WI38 (cell line): Measurements from ENCODE around the gene FLAD1.

Experiments used
- H3K4me3 ChIP-seq: 2 replicates; pipeline ENCODE4 v1.5.1; 2011; ENCODE audit warnings: low read depth, mild to moderate bottlenecking, control low read depth, low read length
- TF ChIP-seq, protein P1 (sequence below): IDR thresholded peaks from 2 replicates; pipeline ENCODE4 v1.5.1; 2012; ENCODE audit warnings: low read depth, mild to moderate bottlenecking, control low read depth, low read length

FLAD1 gene

GRCh38 chr1:154982897-154983648 is at the start of gene FLAD1:
Gene FLAD1, plus strand, starts transcription at chr1:154983344. Its CDS starts 351 bp downstream, at chr1:154983695.
- TF ChIP-seq, protein P1, sequence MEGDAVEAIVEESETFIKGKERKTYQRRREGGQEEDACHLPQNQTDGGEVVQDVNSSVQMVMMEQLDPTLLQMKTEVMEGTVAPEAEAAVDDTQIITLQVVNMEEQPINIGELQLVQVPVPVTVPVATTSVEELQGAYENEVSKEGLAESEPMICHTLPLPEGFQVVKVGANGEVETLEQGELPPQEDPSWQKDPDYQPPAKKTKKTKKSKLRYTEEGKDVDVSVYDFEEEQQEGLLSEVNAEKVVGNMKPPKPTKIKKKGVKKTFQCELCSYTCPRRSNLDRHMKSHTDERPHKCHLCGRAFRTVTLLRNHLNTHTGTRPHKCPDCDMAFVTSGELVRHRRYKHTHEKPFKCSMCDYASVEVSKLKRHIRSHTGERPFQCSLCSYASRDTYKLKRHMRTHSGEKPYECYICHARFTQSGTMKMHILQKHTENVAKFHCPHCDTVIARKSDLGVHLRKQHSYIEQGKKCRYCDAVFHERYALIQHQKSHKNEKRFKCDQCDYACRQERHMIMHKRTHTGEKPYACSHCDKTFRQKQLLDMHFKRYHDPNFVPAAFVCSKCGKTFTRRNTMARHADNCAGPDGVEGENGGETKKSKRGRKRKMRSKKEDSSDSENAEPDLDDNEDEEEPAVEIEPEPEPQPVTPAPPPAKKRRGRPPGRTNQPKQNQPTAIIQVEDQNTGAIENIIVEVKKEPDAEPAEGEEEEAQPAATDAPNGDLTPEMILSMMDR, result no peak
- peak within 1 kb of the TSS; percentile 97 for H3K4me3 ChIP-seq

GRCh38 chr1:154934358-154934948 is 48.7 kb upstream of the FLAD1 start:
- TF ChIP-seq, protein P1, result no peak
- no peak overlapping the region for H3K4me3 ChIP-seq

GRCh38 chr1:154935749-154936554 is 47.2 kb upstream of the FLAD1 start:
- TF ChIP-seq, protein P1, result no peak
- H3K4me3 ChIP-seq, result peak overlapping the region; percentile 80

GRCh38 chr1:154936555-154937084 is 46.5 kb upstream of the FLAD1 start, which contains the start of gene PMVK:
Gene PMVK, minus strand, starts transcription at chr1:154936719. Its CDS starts 34 bp downstream, at chr1:154936685.
- TF ChIP-seq, protein P1, result no peak
- H3K4me3 ChIP-seq, result peak within 1 kb of the TSS; percentile 80

- TF ChIP-seq, protein P1, result no peak
Measured at GRCh38 chr1:154937085-154937987, 45.8 kb upstream of the FLAD1 start.

GRCh38 chr1:154937988-154938386 is 45.2 kb upstream of the FLAD1 start:
- TF ChIP-seq, protein P1, result no peak
- H3K4me3 ChIP-seq, result peak overlapping the region; percentile 80

More at GRCh38 chr1:154937085-154937987, 45.8 kb upstream of the FLAD1 start:
- peak overlapping the region; percentile 80 for H3K4me3 ChIP-seq
